Measurements from ENCODE around the gene DIS3L2. TPM values are rescaled to one million over a fixed set of nuclear protein-coding genes. Genes with fewer than 3 reads are reported as not detected.
A peak's percentile ranks its signal among the peaks of the same experiment; 100 is the strongest.

Gene DIS3L2
- total RNA-seq = 10 to 100 TPM; 31.2 to 98.5 (median 50.3) TPM

- no peaks in the 10 kb centered on the region for H3K27me3 ChIP-seq
- peak within 1 kb of the TSS; percentile 77 to 90 (median 88) for H3K27ac ChIP-seq
- whole genome bisulfite sequencing, 2 donors = 0% methylated on average over 14 to 32 of the region's 83 CpGs
- peak within 1 kb of the TSS; percentile 64 to 100 (median 94) for H3K4me3 ChIP-seq
- no peaks in the 10 kb centered on the region for H3K36me3 ChIP-seq
- peak; percentile 95 to 98 for ATAC-seq (ENCODE audit: low FRiP score in 2 of 2)
- no peaks in the 10 kb centered on the region for H3K9me3 ChIP-seq
- peaks cover 12 to 33% (median 16%) of the 10 kb centered on the region in 4 donors for H3K4me1 ChIP-seq
- TF ChIP-seq POLR2AphosphoS5 (IDR thresholded peaks at IDR 0.05) (peak; percentile 82), EP300 (IDR thresholded peaks at IDR 0.05) (no peak), POLR2A (IDR thresholded peaks at IDR 0.05) (peak in 2 of 4 donors; percentile 56 to 71)
- DNase-seq = peak; percentile 78 to 96
Measured at GRCh38 chr2:231961349-231962166, at the start of gene DIS3L2. Gene DIS3L2 (plus strand): TSS chr2:231961713. CDS start chr2:232014928, 53,215 bp downstream.

GRCh38 chr2:231914077-231914690 lies 47.3 kb upstream of the DIS3L2 start:
- H3K4me1 ChIP-seq = no peaks in the 10 kb centered on the region
- ATAC-seq (ENCODE audit: low FRiP score in 2 of 2) = no peak
- H3K36me3 ChIP-seq = no peaks in the 10 kb centered on the region
- no peak overlapping the region for H3K27ac ChIP-seq
- no peak overlapping the region for H3K4me3 ChIP-seq
- no peaks in the 10 kb centered on the region for H3K9me3 ChIP-seq
- no peaks in the 10 kb centered on the region for H3K27me3 ChIP-seq
- TF ChIP-seq CTCF (IDR thresholded peaks at IDR 0.05) = no peak
- no peak for TF ChIP-seq EP300 (IDR thresholded peaks at IDR 0.05)
- no peak for TF ChIP-seq POLR2A (IDR thresholded peaks at IDR 0.05)
- no peak for TF ChIP-seq POLR2AphosphoS5 (IDR thresholded peaks at IDR 0.05)
- no peak for DNase-seq
- whole genome bisulfite sequencing, 2 donors = 90 to 93% methylated on average over 10 to 13 of the region's 14 CpGs

- no peaks in the 10 kb centered on the region for H3K27me3 ChIP-seq
- H3K36me3 ChIP-seq = no peaks in the 10 kb centered on the region
- WGBS, 2 donors = 49 to 58% methylated on average over 9 to 10 of the region's 10 CpGs
- no peak for TF ChIP-seq CTCF (IDR thresholded peaks at IDR 0.05)
- no peak for TF ChIP-seq EP300 (IDR thresholded peaks at IDR 0.05)
- no peak for TF ChIP-seq POLR2A (IDR thresholded peaks at IDR 0.05)
- ATAC-seq (ENCODE audit: low FRiP score in 2 of 2) (peak in 1 of 2 donors; percentile 59), DNase-seq (no peak)
- H3K27ac ChIP-seq = no peak overlapping the region
- H3K9me3 ChIP-seq = no peaks in the 10 kb centered on the region
- no peak overlapping the region for H3K4me3 ChIP-seq
- H3K4me1 ChIP-seq = no peaks in the 10 kb centered on the region
Measured at GRCh38 chr2:231917280-231918066, 44.0 kb upstream of the DIS3L2 start.

- WGBS, 2 donors = 92 to 97% methylated on average over 11 to 15 of the region's 21 CpGs
- Histone ChIP-seq H3K36me3 (no peaks in the 10 kb centered on the region), H3K27ac (no peak overlapping the region), H3K27me3 (no peaks in the 10 kb centered on the region), H3K4me1 (no peaks in the 10 kb centered on the region), H3K4me3 (no peak overlapping the region), H3K9me3 (no peaks in the 10 kb centered on the region)
- DNase-seq (peak in 1 of 2 donors; percentile 58), ATAC-seq (ENCODE audit: low FRiP score in 2 of 2) (peak; percentile 8 to 9)
- TF ChIP-seq EP300 (IDR thresholded peaks at IDR 0.05) (no peak), POLR2AphosphoS5 (IDR thresholded peaks at IDR 0.05) (no peak), POLR2A (IDR thresholded peaks at IDR 0.05) (no peak), CTCF (IDR thresholded peaks at IDR 0.05) (no peak)
Measured at GRCh38 chr2:231918501-231919330, 42.8 kb upstream of the DIS3L2 start.
